Stimulated activated naive CD8-positive, alpha-beta T cell treated with anti-CD3 and anti-CD28 coated beads, Interleukin-15, Interleukin-2, amounts not matched to agents 100 ng/mL and 50 ng/mL, for 24 hours (primary cell): ENCODE measurements around the gene IZUMO1R.
"Not testable (repeated sequence)": the region's sequence is repeated elsewhere in the genome, so short reads cannot be mapped to it uniquely, and the experiment has no call there.

Source experiments
- H3K27ac Mint-ChIP-seq: one replicate; pipeline ENCODE4 v1.8.0; 2021; ENCODE audit warnings: mild to moderate bottlenecking, mixed read lengths
- H3K27me3 Mint-ChIP-seq: one replicate; pipeline ENCODE4 v1.8.0; 2021; ENCODE audit warnings: mixed read lengths
- H3K36me3 Mint-ChIP-seq: one replicate; pipeline ENCODE4 v1.8.0; 2021; ENCODE audit warnings: low read depth, mixed read lengths
- H3K4me1 Mint-ChIP-seq: one replicate; pipeline ENCODE4 v1.8.0; 2021; ENCODE audit warnings: low read depth, mixed read lengths
- H3K4me3 Mint-ChIP-seq: one replicate; pipeline ENCODE4 v1.8.0; 2021; ENCODE audit warnings: mild to moderate bottlenecking, mixed read lengths
- H3K9me3 Mint-ChIP-seq: one replicate; pipeline ENCODE4 v1.8.0; 2021; ENCODE audit warnings: mixed read lengths

Gene IZUMO1R

GRCh38 chr11:94343495-94343894 is 39.1 kb downstream of the IZUMO1R start:
- H3K4me3 Mint-ChIP-seq = no peak overlapping the region
- no peaks in the 10 kb centered on the region for H3K9me3 Mint-ChIP-seq
- H3K27me3 Mint-ChIP-seq = peaks cover 6% of the 10 kb centered on the region
- H3K36me3 Mint-ChIP-seq = no peaks in the 10 kb centered on the region
- no peak overlapping the region for H3K27ac Mint-ChIP-seq
- no peaks in the 10 kb centered on the region for H3K4me1 Mint-ChIP-seq

GRCh38 chr11:94346311-94346710 is 41.9 kb downstream of the IZUMO1R start:
- H3K4me3 Mint-ChIP-seq, H3K36me3 Mint-ChIP-seq, H3K27me3 Mint-ChIP-seq, H3K9me3 Mint-ChIP-seq, H3K4me1 Mint-ChIP-seq, H3K27ac Mint-ChIP-seq: not testable (repeated sequence)

GRCh38 chr11:94350850-94351563 is 46.6 kb downstream of the IZUMO1R start:
- not testable (repeated sequence) for H3K4me3 Mint-ChIP-seq, H3K4me1 Mint-ChIP-seq, H3K9me3 Mint-ChIP-seq, H3K36me3 Mint-ChIP-seq, H3K27ac Mint-ChIP-seq, H3K27me3 Mint-ChIP-seq
